GM23338 (cell line): ENCODE data around the gene FCHO2. TPM values are rescaled to one million over a fixed set of nuclear protein-coding genes. Genes with fewer than 3 reads are reported as not detected.
A peak's percentile ranks its signal among the peaks of the same experiment; 100 is the strongest.

Experiments
- ATAC-seq: fragments of 200-7000 bp; cut with Tn5 transposase; 3 replicates; pipeline ENCODE4 v1.9.1; 2020
- DNase-seq: peaks from one replicate; pipeline ENCODE4 v3.0.0-alpha.2; 2015; ENCODE audit warnings: low spot score
- H2AFZ ChIP-seq: fragments of 200-600 bp; sonication (generic); 2 replicates; pipeline ENCODE4 v1.8.0; 2016; ENCODE audit warnings: antibody characterized with exemption, mild to moderate bottlenecking, moderate library complexity
- H3F3A ChIP-seq: fragments of 200-600 bp; sonication (generic); replicated peaks from 2 replicates; pipeline ENCODE4 v1.8.0; 2017; ENCODE audit warnings: antibody characterized with exemption, mixed run types, low read depth
- H3K27ac ChIP-seq: fragments of 200-600 bp; sonication (generic); 2 replicates; pipeline ENCODE4 v1.6.1; 2016; ENCODE audit warnings: low read depth
- H3K27me3 ChIP-seq: fragments of 200-600 bp; sonication (generic); 2 replicates; pipeline ENCODE4 v1.8.0; 2016; ENCODE audit warnings: mild to moderate bottlenecking, mixed run types, moderate library complexity; ENCODE audit not compliant: insufficient read depth
- H3K36me3 ChIP-seq: fragments of 200-600 bp; sonication (generic); 2 replicates; pipeline ENCODE4 v1.8.0; 2016; ENCODE audit warnings: mild to moderate bottlenecking; ENCODE audit not compliant: insufficient read depth
- H3K4me1 ChIP-seq: fragments of 200-600 bp; sonication (generic); 2 replicates; pipeline ENCODE4 v1.8.0; 2016; ENCODE audit warnings: mild to moderate bottlenecking, moderate library complexity; ENCODE audit not compliant: insufficient read depth
- H3K4me2 ChIP-seq: fragments of 200-600 bp; sonication (generic); 2 replicates; pipeline ENCODE4 v1.7.1; 2017; ENCODE audit warnings: mixed run types
- H3K4me3 ChIP-seq: fragments of 200-600 bp; sonication (generic); 2 replicates; pipeline ENCODE4 v1.6.1; 2016; ENCODE audit warnings: mixed run types
- H3K79me2 ChIP-seq: fragments of 200-600 bp; sonication (generic); replicated peaks from 2 replicates; pipeline ENCODE4 v1.8.0; 2017; ENCODE audit warnings: mild to moderate bottlenecking; ENCODE audit not compliant: insufficient read depth
- H3K9me2 ChIP-seq: fragments of 200-600 bp; sonication (generic); 2 replicates; pipeline ENCODE4 v1.8.0; 2017; ENCODE audit not compliant: insufficient read depth
- H4K20me1 ChIP-seq: fragments of 200-600 bp; sonication (generic); replicated peaks from 2 replicates; pipeline ENCODE4 v1.8.0; 2017; ENCODE audit warnings: mild to moderate bottlenecking; ENCODE audit not compliant: insufficient read depth
- H3K27ac Mint-ChIP-seq: 2 replicates; pipeline ENCODE4 v1.8.0; 2020; ENCODE audit warnings: inconsistent platforms, mild to moderate bottlenecking, moderate library complexity, mixed read lengths
- H3K27me3 Mint-ChIP-seq: 3 replicates; pipeline ENCODE4 v1.8.0; 2022; ENCODE audit warnings: low read depth, mild to moderate bottlenecking, moderate library complexity, mixed read lengths, inconsistent platforms; ENCODE audit not compliant: insufficient read depth, poor library complexity
- H3K36me3 Mint-ChIP-seq: 3 replicates; pipeline ENCODE4 v1.8.0; 2021; ENCODE audit warnings: low read depth, mild to moderate bottlenecking, inconsistent platforms, moderate library complexity, mixed read lengths
- H3K4me1 Mint-ChIP-seq: 3 replicates; pipeline ENCODE4 v1.8.0; 2020; ENCODE audit warnings: mild to moderate bottlenecking, inconsistent platforms, mixed read lengths
- H3K4me3 Mint-ChIP-seq: 3 replicates; pipeline ENCODE4 v1.8.0; 2021; ENCODE audit warnings: moderate library complexity, mild to moderate bottlenecking, inconsistent platforms, mixed read lengths
- H3K9me3 Mint-ChIP-seq: 3 replicates; pipeline ENCODE4 v1.8.0; 2020; ENCODE audit warnings: moderate library complexity, mild to moderate bottlenecking, inconsistent platforms, mixed read lengths
- CTCF ChIP-seq, 2 experiments: fragments of 200-600 bp in 1 of 2; sonication (generic) in 1 of 2; conservative IDR thresholded peaks; 2 replicates each; pipeline versions ENCODE4 v1.5.1 to v1.6.1; 2016 to 2017; ENCODE audit warnings: antibody characterized with exemption in 2 of 2, low read depth in 2 of 2, mild to moderate bottlenecking in 2 of 2, moderate library complexity in 1 of 2
- ETS1 ChIP-seq: IDR thresholded peaks from 2 replicates; pipeline ENCODE4 v1.6.1; 2016; ENCODE audit warnings: antibody characterized with exemption
- EZH2 ChIP-seq: fragments of 200-600 bp; sonication (generic); IDR thresholded peaks from one replicate; pipeline ENCODE4 v1.8.0; 2017; ENCODE audit warnings: antibody characterized with exemption, mild to moderate bottlenecking, low read depth; ENCODE audit not compliant: unreplicated experiment
- EZH2phosphoT487 ChIP-seq: fragments of 200-600 bp; sonication (generic); IDR thresholded peaks from one replicate; pipeline ENCODE4 v1.8.1; 2018; ENCODE audit warnings: antibody characterized with exemption; ENCODE audit not compliant: unreplicated experiment
- NANOG ChIP-seq: IDR thresholded peaks from 2 replicates; pipeline ENCODE4 v1.6.1; 2016; ENCODE audit warnings: antibody characterized with exemption, borderline replicate concordance
- STAT1 ChIP-seq: IDR thresholded peaks from one replicate; pipeline ENCODE4 v1.6.1; 2016; ENCODE audit warnings: antibody characterized with exemption; ENCODE audit not compliant: unreplicated experiment
- polyA plus RNA-seq: library from polyadenylated mRNA; unstranded; fragments of >200 nt; fragmentation: Nextera tagmentation; extraction: Ambion mirVana; gene quantifications from 2 replicates; pipeline ENCODE4 v1.2.1, GENCODE V29; 2016
- total RNA-seq: library from RNA; depleted of rRNA; stranded (reverse); fragments of >200 nt; shearing (Covaris generic); gene quantifications from 2 replicates; pipeline ENCODE4 v1.2.3, GENCODE V29; 2014
- TF ChIP-seq, protein P1 (sequence below): fragments of 250-450 bp; sonication (Bioruptor Pico); IDR thresholded peaks from 2 replicates; pipeline ENCODE4 v1.5.0; 2020; ENCODE audit warnings: mild to moderate bottlenecking, moderate library complexity
- TF ChIP-seq, protein P2 (sequence below): IDR thresholded peaks from one replicate; pipeline ENCODE4 v1.6.1; 2018; ENCODE audit warnings: antibody characterized with exemption; ENCODE audit not compliant: unreplicated experiment

Gene FCHO2
- total and polyA plus RNA-seq, 2 experiments from 2014 or later = 8.4 to 10.1 TPM

- TF ChIP-seq CTCF (conservative IDR thresholded peaks at IDR 0.05; ENCODE audit: low read depth in 2 of 2) = no peak
- no peak for TF ChIP-seq STAT1
- TF ChIP-seq NANOG = no peak
These were observed 4.0 kb upstream of the FCHO2 start (continued) for GRCh38 chr5:72951671-72952468.

- Histone ChIP-seq H3K4me2 (peak overlapping the region; percentile 83), H3K9me2 (no peaks in the 10 kb centered on the region; the same call in 1 of the 2 replicates), H3K79me2 (peaks cover 20% of the 10 kb centered on the region), H3K4me1 (peaks cover 18% of the 10 kb centered on the region), H3K4me3 (peak overlapping the region; percentile 70; the same call in 1 of the 2 replicates), H3K36me3 (no peaks in the 10 kb centered on the region), H3K27me3 (peaks cover 8% of the 10 kb centered on the region; the same call in 1 of the 2 replicates), H3F3A (no peaks in the 10 kb centered on the region), H2AFZ (no peak overlapping the region), H4K20me1 (no peaks in the 10 kb centered on the region), H3K27ac (no peak overlapping the region)
- H3K4me3 Mint-ChIP-seq = peak overlapping the region; percentile 29
- TF ChIP-seq EZH2 = no peak
- TF ChIP-seq ETS1 = no peak
- TF ChIP-seq, protein P1, sequence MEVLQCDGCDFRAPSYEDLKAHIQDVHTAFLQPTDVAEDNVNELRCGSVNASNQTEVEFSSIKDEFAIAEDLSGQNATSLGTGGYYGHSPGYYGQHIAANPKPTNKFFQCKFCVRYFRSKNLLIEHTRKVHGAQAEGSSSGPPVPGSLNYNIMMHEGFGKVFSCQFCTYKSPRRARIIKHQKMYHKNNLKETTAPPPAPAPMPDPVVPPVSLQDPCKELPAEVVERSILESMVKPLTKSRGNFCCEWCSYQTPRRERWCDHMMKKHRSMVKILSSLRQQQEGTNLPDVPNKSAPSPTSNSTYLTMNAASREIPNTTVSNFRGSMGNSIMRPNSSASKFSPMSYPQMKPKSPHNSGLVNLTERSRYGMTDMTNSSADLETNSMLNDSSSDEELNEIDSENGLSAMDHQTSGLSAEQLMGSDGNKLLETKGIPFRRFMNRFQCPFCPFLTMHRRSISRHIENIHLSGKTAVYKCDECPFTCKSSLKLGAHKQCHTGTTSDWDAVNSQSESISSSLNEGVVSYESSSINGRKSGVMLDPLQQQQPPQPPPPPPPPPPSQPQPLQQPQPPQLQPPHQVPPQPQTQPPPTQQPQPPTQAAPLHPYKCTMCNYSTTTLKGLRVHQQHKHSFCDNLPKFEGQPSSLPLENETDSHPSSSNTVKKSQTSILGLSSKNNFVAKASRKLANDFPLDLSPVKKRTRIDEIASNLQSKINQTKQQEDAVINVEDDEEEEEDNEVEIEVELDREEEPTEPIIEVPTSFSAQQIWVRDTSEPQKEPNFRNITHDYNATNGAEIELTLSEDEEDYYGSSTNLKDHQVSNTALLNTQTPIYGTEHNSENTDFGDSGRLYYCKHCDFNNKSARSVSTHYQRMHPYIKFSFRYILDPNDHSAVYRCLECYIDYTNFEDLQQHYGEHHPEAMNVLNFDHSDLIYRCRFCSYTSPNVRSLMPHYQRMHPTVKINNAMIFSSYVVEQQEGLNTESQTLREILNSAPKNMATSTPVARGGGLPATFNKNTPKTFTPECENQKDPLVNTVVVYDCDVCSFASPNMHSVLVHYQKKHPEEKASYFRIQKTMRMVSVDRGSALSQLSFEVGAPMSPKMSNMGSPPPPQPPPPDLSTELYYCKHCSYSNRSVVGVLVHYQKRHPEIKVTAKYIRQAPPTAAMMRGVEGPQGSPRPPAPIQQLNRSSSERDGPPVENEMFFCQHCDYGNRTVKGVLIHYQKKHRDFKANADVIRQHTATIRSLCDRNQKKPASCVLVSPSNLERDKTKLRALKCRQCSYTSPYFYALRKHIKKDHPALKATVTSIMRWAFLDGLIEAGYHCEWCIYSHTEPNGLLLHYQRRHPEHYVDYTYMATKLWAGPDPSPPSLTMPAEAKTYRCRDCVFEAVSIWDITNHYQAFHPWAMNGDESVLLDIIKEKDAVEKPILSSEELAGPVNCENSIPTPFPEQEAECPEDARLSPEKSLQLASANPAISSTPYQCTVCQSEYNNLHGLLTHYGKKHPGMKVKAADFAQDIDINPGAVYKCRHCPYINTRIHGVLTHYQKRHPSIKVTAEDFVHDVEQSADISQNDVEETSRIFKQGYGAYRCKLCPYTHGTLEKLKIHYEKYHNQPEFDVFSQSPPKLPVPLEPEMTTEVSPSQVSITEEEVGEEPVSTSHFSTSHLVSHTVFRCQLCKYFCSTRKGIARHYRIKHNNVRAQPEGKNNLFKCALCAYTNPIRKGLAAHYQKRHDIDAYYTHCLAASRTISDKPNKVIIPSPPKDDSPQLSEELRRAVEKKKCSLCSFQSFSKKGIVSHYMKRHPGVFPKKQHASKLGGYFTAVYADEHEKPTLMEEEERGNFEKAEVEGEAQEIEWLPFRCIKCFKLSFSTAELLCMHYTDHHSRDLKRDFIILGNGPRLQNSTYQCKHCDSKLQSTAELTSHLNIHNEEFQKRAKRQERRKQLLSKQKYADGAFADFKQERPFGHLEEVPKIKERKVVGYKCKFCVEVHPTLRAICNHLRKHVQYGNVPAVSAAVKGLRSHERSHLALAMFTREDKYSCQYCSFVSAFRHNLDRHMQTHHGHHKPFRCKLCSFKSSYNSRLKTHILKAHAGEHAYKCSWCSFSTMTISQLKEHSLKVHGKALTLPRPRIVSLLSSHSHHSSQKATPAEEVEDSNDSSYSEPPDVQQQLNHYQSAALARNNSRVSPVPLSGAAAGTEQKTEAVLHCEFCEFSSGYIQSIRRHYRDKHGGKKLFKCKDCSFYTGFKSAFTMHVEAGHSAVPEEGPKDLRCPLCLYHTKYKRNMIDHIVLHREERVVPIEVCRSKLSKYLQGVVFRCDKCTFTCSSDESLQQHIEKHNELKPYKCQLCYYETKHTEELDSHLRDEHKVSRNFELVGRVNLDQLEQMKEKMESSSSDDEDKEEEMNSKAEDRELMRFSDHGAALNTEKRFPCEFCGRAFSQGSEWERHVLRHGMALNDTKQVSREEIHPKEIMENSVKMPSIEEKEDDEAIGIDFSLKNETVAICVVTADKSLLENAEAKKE (CRISPR knock-in tag) = no peak
- TF ChIP-seq EZH2phosphoT487 = no peak
- TF ChIP-seq, protein P2, sequence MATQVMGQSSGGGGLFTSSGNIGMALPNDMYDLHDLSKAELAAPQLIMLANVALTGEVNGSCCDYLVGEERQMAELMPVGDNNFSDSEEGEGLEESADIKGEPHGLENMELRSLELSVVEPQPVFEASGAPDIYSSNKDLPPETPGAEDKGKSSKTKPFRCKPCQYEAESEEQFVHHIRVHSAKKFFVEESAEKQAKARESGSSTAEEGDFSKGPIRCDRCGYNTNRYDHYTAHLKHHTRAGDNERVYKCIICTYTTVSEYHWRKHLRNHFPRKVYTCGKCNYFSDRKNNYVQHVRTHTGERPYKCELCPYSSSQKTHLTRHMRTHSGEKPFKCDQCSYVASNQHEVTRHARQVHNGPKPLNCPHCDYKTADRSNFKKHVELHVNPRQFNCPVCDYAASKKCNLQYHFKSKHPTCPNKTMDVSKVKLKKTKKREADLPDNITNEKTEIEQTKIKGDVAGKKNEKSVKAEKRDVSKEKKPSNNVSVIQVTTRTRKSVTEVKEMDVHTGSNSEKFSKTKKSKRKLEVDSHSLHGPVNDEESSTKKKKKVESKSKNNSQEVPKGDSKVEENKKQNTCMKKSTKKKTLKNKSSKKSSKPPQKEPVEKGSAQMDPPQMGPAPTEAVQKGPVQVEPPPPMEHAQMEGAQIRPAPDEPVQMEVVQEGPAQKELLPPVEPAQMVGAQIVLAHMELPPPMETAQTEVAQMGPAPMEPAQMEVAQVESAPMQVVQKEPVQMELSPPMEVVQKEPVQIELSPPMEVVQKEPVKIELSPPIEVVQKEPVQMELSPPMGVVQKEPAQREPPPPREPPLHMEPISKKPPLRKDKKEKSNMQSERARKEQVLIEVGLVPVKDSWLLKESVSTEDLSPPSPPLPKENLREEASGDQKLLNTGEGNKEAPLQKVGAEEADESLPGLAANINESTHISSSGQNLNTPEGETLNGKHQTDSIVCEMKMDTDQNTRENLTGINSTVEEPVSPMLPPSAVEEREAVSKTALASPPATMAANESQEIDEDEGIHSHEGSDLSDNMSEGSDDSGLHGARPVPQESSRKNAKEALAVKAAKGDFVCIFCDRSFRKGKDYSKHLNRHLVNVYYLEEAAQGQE = no peak
- no peaks in the 10 kb centered on the region for H3K9me3 Mint-ChIP-seq
- ATAC-seq (no peak), DNase-seq (no peak)
- H3K27ac Mint-ChIP-seq = no peak overlapping the region
- H3K36me3 Mint-ChIP-seq = no peaks in the 10 kb centered on the region; the same call in 2 of the 3 replicates
- H3K4me1 Mint-ChIP-seq = peaks cover 18% of the 10 kb centered on the region
- H3K27me3 Mint-ChIP-seq = peaks cover 6% of the 10 kb centered on the region
These were observed 1.5 kb upstream of the FCHO2 start for GRCh38 chr5:72954389-72954788.
